K562 treated with DMSO at 1 percent for 24 hours (cell line): ENCODE results near the gene GANC. TPM values are rescaled to one million over a fixed set of nuclear protein-coding genes. Genes with fewer than 3 reads are reported as not detected.

ENCODE experiments used
- total RNA-seq: library from RNA; unstranded; fragments of 300-600 nt; gene quantifications from 2 replicates; pipeline ENCODE4 v1.2.3, GENCODE V29; 2022; ENCODE audit warnings: low read depth; ENCODE audit not compliant: insufficient read depth

The GANC gene
- 8.2 and 12.5 TPM in 2 replicates for total RNA-seq

GRCh38 chr15:42272939-42273899, at the start of gene GANC, which contains the start of gene TMEM87A:
Gene GANC (plus strand): TSS chr15:42273201. CDS start chr15:42274482, 1,281 bp downstream.
Gene TMEM87A (minus strand): TSS chr15:42273433. CDS start chr15:42273398, 35 bp downstream.

DNA sequence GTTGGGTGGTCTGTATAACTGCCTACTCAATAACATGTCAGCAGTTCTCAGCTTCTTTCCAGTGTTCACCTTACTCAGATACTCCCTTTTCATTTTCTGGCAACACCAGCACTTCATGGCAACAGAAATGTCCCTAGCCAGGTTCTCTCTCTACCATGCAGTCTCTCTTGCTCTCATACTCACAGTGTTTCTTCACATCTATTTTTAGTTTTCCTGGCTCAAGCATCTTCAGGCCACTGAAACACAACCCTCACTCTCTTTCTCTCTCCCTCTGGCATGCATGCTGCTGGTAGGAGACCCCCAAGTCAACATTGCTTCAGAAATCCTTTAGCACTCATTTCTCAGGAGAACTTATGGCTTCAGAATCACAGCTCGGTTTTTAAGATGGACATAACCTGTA, 86.2 kb downstream of the GANC start, which contains the start of gene CAPN3:
Gene CAPN3, plus strand, starts transcription at position 253 of the 400 bp plus-strand sequence. CDS start 305 bp downstream, outside the sequence.

Other genes with a start within 250 kb of the GANC start
- gene PLA2G4D, start 178.6 kb upstream of the GANC start, total RNA-seq: not detected in 2 replicates
- gene PLA2G4F, start 116.6 kb upstream of the GANC start, total RNA-seq: not detected in 2 replicates
- gene VPS39, start 64.9 kb upstream of the GANC start, total RNA-seq: 38.7 and 41.8 TPM in 2 replicates
- gene TMEM87A, start 232 bp downstream of the GANC start, total RNA-seq: 15.7 and 19.0 TPM in 2 replicates
- 0.79 TPM in 1 of 2 replicates, not detected in the other for gene CAPN3, start 86.3 kb downstream of the GANC start, total RNA-seq
- gene ZNF106, start 217.9 kb downstream of the GANC start, total RNA-seq: 18.3 and 21.2 TPM in 2 replicates
- gene SNAP23, start 222.4 kb downstream of the GANC start, total RNA-seq: 59.1 and 71.1 TPM in 2 replicates